Measurements from ENCODE around the gene PAX4. TPM values are rescaled to one million over a fixed set of nuclear protein-coding genes. Genes with fewer than 3 reads are reported as not detected.
A peak's percentile ranks its signal among the peaks of the same experiment; 100 is the strongest.

Gene PAX4
- total RNA-seq, 1 donor from 2014 or later, result not detected

DNA sequence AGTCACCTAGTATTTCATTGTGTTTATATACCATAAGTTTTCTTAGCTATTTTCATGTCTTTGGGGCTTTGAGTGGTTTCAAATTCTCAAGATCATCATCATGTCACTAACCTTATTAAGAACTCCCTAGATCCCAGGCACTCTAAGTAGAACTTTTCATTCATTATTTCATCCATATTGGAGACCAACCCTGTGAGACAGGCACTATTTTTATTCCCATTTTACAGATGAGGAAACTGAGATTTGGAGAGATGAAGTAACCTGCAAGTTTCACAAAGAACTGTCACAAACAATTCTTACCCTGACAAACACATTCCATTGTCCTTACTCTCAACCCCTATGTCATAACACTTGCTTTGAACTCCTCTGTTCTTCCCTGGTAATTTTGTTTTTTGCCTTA is 20.3 kb upstream of the PAX4 start:
- Mint-ChIP-seq H3K27me3 (ENCODE audit: low read depth, unreplicated experiment) (no peaks in the 10 kb centered on the region), H3K4me3 (ENCODE audit: unreplicated experiment) (no peak overlapping the region), H3K9me3 (ENCODE audit: unreplicated experiment) (peaks cover 5% of the 10 kb centered on the region), H3K36me3 (ENCODE audit: low read depth, unreplicated experiment) (no peaks in the 10 kb centered on the region), H3K4me1 (ENCODE audit: low read depth, unreplicated experiment) (peaks cover 10% of the 10 kb centered on the region), H3K27ac (ENCODE audit: unreplicated experiment) (no peak overlapping the region)
- DNase-seq (ENCODE audit: low read depth) (no peak), FAIRE-seq (no peak)
- H3K4me1 ChIP-seq (ENCODE audit: insufficient read depth, low read length), result peaks cover 8% of the 10 kb centered on the region
- no peaks in the 10 kb centered on the region for H3K9me3 ChIP-seq (ENCODE audit: insufficient read depth, low read depth, low read length)
- TF ChIP-seq, protein P1, sequence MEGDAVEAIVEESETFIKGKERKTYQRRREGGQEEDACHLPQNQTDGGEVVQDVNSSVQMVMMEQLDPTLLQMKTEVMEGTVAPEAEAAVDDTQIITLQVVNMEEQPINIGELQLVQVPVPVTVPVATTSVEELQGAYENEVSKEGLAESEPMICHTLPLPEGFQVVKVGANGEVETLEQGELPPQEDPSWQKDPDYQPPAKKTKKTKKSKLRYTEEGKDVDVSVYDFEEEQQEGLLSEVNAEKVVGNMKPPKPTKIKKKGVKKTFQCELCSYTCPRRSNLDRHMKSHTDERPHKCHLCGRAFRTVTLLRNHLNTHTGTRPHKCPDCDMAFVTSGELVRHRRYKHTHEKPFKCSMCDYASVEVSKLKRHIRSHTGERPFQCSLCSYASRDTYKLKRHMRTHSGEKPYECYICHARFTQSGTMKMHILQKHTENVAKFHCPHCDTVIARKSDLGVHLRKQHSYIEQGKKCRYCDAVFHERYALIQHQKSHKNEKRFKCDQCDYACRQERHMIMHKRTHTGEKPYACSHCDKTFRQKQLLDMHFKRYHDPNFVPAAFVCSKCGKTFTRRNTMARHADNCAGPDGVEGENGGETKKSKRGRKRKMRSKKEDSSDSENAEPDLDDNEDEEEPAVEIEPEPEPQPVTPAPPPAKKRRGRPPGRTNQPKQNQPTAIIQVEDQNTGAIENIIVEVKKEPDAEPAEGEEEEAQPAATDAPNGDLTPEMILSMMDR (IDR thresholded peaks at IDR 0.05; ENCODE audit: insufficient read depth, low read depth, low read length), result no peak
- no peak for TF ChIP-seq EZH2 (IDR thresholded peaks at IDR 0.05; ENCODE audit: insufficient read depth, low read length)
- no peaks in the 10 kb centered on the region for H3K79me2 ChIP-seq (ENCODE audit: insufficient read depth, low read length)
- no peak overlapping the region for H3K27ac ChIP-seq (ENCODE audit: low read depth, low read length)
- H3K4me2 ChIP-seq (ENCODE audit: low read length), result no peak overlapping the region
- no peak overlapping the region for H3K9ac ChIP-seq (ENCODE audit: low read length)
- H4K20me1 ChIP-seq (ENCODE audit: insufficient read depth, low read length), result no peaks in the 10 kb centered on the region
- no peak overlapping the region for H2AFZ ChIP-seq (ENCODE audit: low read depth, low read length)
- peaks cover 4% of the 10 kb centered on the region for H3K27me3 ChIP-seq (ENCODE audit: insufficient read depth, low read length)
- H3K4me3 ChIP-seq (ENCODE audit: insufficient read depth, low read depth, low read length), result no peak overlapping the region
- H3K36me3 ChIP-seq (ENCODE audit: insufficient read depth, low read length), result no peaks in the 10 kb centered on the region

DNA sequence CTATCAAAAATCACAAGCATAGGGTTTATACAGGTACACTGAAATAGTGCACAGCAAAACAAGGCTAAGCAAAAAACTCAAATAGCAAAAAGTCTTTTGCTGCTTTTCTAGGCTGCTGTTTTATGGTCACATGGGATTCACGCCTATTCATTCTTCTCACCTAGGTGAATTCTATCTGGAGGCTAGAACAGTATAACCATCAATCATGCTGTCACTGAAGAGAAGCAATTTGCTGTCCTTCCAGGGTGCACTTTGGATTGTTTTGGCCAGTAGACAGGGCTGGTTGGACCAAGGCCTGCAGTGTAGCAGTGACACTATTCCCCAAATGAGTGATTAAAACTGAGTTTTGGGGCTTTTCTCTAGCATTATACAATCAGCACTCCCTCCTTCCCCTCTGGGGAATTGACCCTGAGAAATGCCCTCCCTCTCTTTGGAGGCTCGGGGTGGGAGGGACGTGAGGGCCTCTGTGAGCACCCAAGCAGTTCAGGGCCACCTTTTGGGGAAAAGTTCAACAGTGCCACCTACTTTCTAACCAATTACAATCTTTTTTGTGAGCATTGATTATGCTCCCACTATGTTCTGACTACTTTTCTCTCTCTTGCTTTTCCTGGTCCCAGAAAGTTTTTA is 17.8 kb upstream of the PAX4 start:
- Mint-ChIP-seq H3K4me3 (ENCODE audit: unreplicated experiment) (no peak overlapping the region), H3K27ac (ENCODE audit: unreplicated experiment) (no peak overlapping the region), H3K9me3 (ENCODE audit: unreplicated experiment) (peaks cover 5% of the 10 kb centered on the region), H3K4me1 (ENCODE audit: low read depth, unreplicated experiment) (peaks cover 9% of the 10 kb centered on the region), H3K36me3 (ENCODE audit: low read depth, unreplicated experiment) (no peaks in the 10 kb centered on the region), H3K27me3 (ENCODE audit: low read depth, unreplicated experiment) (no peaks in the 10 kb centered on the region)
- peaks cover 4% of the 10 kb centered on the region for H3K27me3 ChIP-seq (ENCODE audit: insufficient read depth, low read length)
- FAIRE-seq (no peak), DNase-seq (ENCODE audit: low read depth) (no peak)
- no peaks in the 10 kb centered on the region for H3K9me3 ChIP-seq (ENCODE audit: insufficient read depth, low read depth, low read length)
- H3K4me1 ChIP-seq (ENCODE audit: insufficient read depth, low read length), result peaks cover 8% of the 10 kb centered on the region
- no peaks in the 10 kb centered on the region for H4K20me1 ChIP-seq (ENCODE audit: insufficient read depth, low read length)
- no peak overlapping the region for H3K27ac ChIP-seq (ENCODE audit: low read depth, low read length)
- no peak for TF ChIP-seq EZH2 (IDR thresholded peaks at IDR 0.05; ENCODE audit: insufficient read depth, low read length)
- no peak overlapping the region for H3K4me3 ChIP-seq (ENCODE audit: insufficient read depth, low read depth, low read length)
- H3K4me2 ChIP-seq (ENCODE audit: low read length), result no peak overlapping the region
- H3K79me2 ChIP-seq (ENCODE audit: insufficient read depth, low read length), result no peaks in the 10 kb centered on the region
- no peak overlapping the region for H3K9ac ChIP-seq (ENCODE audit: low read length)
- no peak overlapping the region for H2AFZ ChIP-seq (ENCODE audit: low read depth, low read length)
- no peaks in the 10 kb centered on the region for H3K36me3 ChIP-seq (ENCODE audit: insufficient read depth, low read length)

DNA sequence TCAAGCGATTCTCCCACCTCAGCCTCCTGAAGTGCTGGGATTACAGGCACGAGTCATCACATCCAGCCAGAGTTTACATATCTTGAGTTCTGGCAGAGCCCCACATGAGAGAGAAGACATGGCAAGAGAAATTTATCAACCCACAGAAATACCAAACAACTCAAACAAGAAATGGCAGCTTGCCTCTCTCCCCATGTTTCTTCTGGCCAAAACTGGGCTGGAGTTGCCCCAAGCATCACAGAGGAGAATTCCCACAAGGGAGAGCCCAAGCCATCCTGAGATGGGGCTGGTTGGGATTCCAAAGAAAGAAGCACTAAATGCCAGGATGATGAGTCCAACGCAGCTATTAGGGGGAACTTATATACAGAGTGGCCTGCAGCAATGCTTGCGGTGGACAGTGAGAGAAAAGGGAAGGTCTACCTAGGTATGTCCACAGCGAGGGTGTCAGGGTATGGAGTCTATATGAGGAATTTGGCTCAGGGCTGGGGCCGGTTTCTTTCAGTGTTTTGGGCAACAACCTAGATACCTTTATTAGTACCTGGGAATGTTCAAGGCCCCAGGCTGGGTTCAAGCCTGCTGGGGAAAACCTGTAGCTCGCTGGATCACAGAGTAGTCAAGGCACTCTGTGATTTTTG is 14.5 kb upstream of the PAX4 start:
- Histone ChIP-seq H4K20me1 (ENCODE audit: insufficient read depth, low read length) (no peaks in the 10 kb centered on the region), H3K4me1 (ENCODE audit: insufficient read depth, low read length) (peaks cover 8% of the 10 kb centered on the region), H3K4me3 (ENCODE audit: insufficient read depth, low read depth, low read length) (no peak overlapping the region), H3K9me3 (ENCODE audit: insufficient read depth, low read depth, low read length) (no peaks in the 10 kb centered on the region), H3K36me3 (ENCODE audit: insufficient read depth, low read length) (no peaks in the 10 kb centered on the region), H3K27me3 (ENCODE audit: insufficient read depth, low read length) (no peaks in the 10 kb centered on the region), H3K27ac (ENCODE audit: low read depth, low read length) (no peak overlapping the region), H3K4me2 (ENCODE audit: low read length) (no peak overlapping the region), H3K79me2 (ENCODE audit: insufficient read depth, low read length) (no peaks in the 10 kb centered on the region), H2AFZ (ENCODE audit: low read depth, low read length) (no peak overlapping the region), H3K9ac (ENCODE audit: low read length) (no peak overlapping the region)
- Mint-ChIP-seq H3K27me3 (ENCODE audit: low read depth, unreplicated experiment) (no peaks in the 10 kb centered on the region), H3K27ac (ENCODE audit: unreplicated experiment) (no peak overlapping the region), H3K4me3 (ENCODE audit: unreplicated experiment) (no peak overlapping the region), H3K36me3 (ENCODE audit: low read depth, unreplicated experiment) (no peaks in the 10 kb centered on the region), H3K4me1 (ENCODE audit: low read depth, unreplicated experiment) (peaks cover 13% of the 10 kb centered on the region), H3K9me3 (ENCODE audit: unreplicated experiment) (no peaks in the 10 kb centered on the region)
- FAIRE-seq (peak; percentile 49), DNase-seq (ENCODE audit: low read depth) (peak; percentile 85)
- TF ChIP-seq, protein P1 (IDR thresholded peaks at IDR 0.05; ENCODE audit: insufficient read depth, low read depth, low read length), result no peak
- no peak for TF ChIP-seq EZH2 (IDR thresholded peaks at IDR 0.05; ENCODE audit: insufficient read depth, low read length)
